A673 (cell line): ENCODE data around the gene SPEM1.

Source experiments
- EZH2 ChIP-seq: fragments of 200-600 bp; sonication (generic); IDR thresholded peaks from 2 replicates; pipeline ENCODE4 v1.6.1; 2017; ENCODE audit warnings: borderline replicate concordance, low read depth, mild to moderate bottlenecking, mixed read lengths, antibody characterized with exemption, low read length; ENCODE audit not compliant: poor library complexity, severe bottlenecking
- TF ChIP-seq, protein P1 (sequence below): fragments of 300-800, 200-600 bp; sonication (generic); conservative IDR thresholded peaks from 2 replicates; pipeline ENCODE4 v1.5.1; 2017; ENCODE audit warnings: low read depth, mild to moderate bottlenecking, antibody characterized with exemption, low read length, moderate library complexity, mixed read lengths

DNA sequence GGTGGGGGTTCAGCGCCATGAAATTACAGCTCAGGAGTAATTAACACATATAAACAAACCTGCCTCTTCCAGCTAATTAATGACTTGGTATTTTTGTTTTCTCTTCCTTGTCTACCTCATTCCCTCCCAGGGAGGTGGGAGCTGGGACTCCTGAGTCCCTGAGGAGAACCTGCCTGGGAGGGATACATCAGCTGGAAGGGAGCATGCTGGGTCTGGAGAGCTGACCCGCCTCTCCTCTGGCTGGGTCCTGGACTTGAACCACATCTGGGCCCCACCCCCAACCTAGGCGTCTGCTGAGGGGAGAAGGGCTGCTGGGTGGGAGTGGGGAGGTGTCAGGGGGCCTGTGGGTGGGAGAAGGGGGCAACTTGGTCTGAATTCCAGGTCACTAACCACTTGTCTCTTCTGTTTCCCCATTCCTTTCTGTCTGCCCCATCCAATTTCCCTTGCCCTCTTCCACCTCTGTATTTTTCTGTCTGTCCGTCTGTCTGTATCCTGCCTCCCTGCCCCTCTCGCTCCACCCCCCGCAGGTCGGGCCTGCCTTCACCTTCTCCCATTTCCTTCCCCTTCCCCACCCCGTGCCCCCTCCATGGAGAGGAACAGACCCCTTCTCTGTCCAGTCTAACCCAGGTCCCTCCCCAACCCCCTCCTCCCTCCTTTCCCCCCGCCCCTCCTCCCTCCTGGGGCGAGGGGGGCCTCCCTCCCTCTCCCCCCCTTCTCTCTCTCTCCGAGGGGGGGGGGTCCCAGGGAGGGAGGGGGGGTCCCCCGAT lies 12.5 kb upstream of the SPEM1 start, which contains the start of gene NLGN2:
- TF ChIP-seq, protein P1, sequence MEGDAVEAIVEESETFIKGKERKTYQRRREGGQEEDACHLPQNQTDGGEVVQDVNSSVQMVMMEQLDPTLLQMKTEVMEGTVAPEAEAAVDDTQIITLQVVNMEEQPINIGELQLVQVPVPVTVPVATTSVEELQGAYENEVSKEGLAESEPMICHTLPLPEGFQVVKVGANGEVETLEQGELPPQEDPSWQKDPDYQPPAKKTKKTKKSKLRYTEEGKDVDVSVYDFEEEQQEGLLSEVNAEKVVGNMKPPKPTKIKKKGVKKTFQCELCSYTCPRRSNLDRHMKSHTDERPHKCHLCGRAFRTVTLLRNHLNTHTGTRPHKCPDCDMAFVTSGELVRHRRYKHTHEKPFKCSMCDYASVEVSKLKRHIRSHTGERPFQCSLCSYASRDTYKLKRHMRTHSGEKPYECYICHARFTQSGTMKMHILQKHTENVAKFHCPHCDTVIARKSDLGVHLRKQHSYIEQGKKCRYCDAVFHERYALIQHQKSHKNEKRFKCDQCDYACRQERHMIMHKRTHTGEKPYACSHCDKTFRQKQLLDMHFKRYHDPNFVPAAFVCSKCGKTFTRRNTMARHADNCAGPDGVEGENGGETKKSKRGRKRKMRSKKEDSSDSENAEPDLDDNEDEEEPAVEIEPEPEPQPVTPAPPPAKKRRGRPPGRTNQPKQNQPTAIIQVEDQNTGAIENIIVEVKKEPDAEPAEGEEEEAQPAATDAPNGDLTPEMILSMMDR: no peak
- no peak for TF ChIP-seq EZH2
